WTC11 (cell line): ENCODE results near the gene KCNAB3.

Experiments
- ARID4B ChIP-seq: sonication (generic); formaldehyde crosslinking; IDR thresholded peaks from 2 replicates; pipeline ENCODE4 v1.8.0; 2023; ENCODE audit warnings: missing genetic modification reagents, mild to moderate bottlenecking, borderline replicate concordance
- ATF2 ChIP-seq: sonication (generic); formaldehyde crosslinking; IDR thresholded peaks from 2 replicates; pipeline ENCODE4 v1.8.1; 2022; ENCODE audit warnings: low read depth, missing genetic modification reagents, borderline replicate concordance
- ATF3 ChIP-seq: sonication (generic); formaldehyde crosslinking; conservative IDR thresholded peaks from 2 replicates; pipeline ENCODE4 v1.8.1; 2022; ENCODE audit warnings: mild to moderate bottlenecking, missing genetic modification reagents
- CREB1 ChIP-seq: sonication (generic); formaldehyde crosslinking; IDR thresholded peaks from 2 replicates; pipeline ENCODE4 v1.8.0; 2023; ENCODE audit warnings: mild to moderate bottlenecking, missing genetic modification reagents
- CTCF ChIP-seq: fragments of 200-600 bp; IDR thresholded peaks from 2 replicates; pipeline ENCODE4 v1.8.0; 2022; ENCODE audit warnings: antibody characterized with exemption
- GRHL2 ChIP-seq: fragments of 250-450 bp; sonication (Bioruptor Pico); IDR thresholded peaks from 2 replicates; pipeline ENCODE4 v1.8.0; 2022; ENCODE audit warnings: mild to moderate bottlenecking, moderate library complexity; ENCODE audit not compliant: insufficient replicate concordance, severe bottlenecking
- IRF1 ChIP-seq: sonication (generic); formaldehyde crosslinking; IDR thresholded peaks from 2 replicates; pipeline ENCODE4 v1.8.0; 2023; ENCODE audit warnings: missing genetic modification reagents
- JUN ChIP-seq: sonication (generic); formaldehyde crosslinking; IDR thresholded peaks from 2 replicates; pipeline ENCODE4 v1.8.0; 2023; ENCODE audit warnings: mild to moderate bottlenecking, missing genetic modification reagents
- NFE2L1 ChIP-seq: sonication (generic); formaldehyde crosslinking; IDR thresholded peaks from 2 replicates; pipeline ENCODE4 v1.8.1; 2023; ENCODE audit warnings: missing genetic modification reagents
- NR2C2 ChIP-seq: sonication (generic); formaldehyde crosslinking; IDR thresholded peaks from 2 replicates; pipeline ENCODE4 v1.8.0; 2022; ENCODE audit warnings: mild to moderate bottlenecking, missing genetic modification reagents
- SP1 ChIP-seq: sonication (generic); formaldehyde crosslinking; conservative IDR thresholded peaks from 2 replicates; pipeline ENCODE4 v1.8.1; 2022; ENCODE audit warnings: missing genetic modification reagents
- TEAD4 ChIP-seq: sonication (generic); formaldehyde crosslinking; IDR thresholded peaks from 2 replicates; pipeline ENCODE4 v1.8.0; 2022; ENCODE audit warnings: mild to moderate bottlenecking, missing genetic modification reagents
- ZBTB21 ChIP-seq: sonication (generic); formaldehyde crosslinking; IDR thresholded peaks from 2 replicates; pipeline ENCODE4 v1.8.1; 2023; ENCODE audit warnings: mild to moderate bottlenecking, missing genetic modification reagents, borderline replicate concordance
- ZNF512 ChIP-seq: sonication (generic); formaldehyde crosslinking; IDR thresholded peaks from 2 replicates; pipeline ENCODE4 v1.8.1; 2022; ENCODE audit warnings: missing genetic modification reagents, borderline replicate concordance

GRCh38 chr17:7903154-7904103 is 26.2 kb downstream of the KCNAB3 start:
- TF ChIP-seq ZNF512 (CRISPR knock-in tag), result no peak
- no peak for TF ChIP-seq JUN (CRISPR knock-in tag)
- no peak for TF ChIP-seq CTCF
- TF ChIP-seq SP1 (CRISPR knock-in tag), result no peak
- TF ChIP-seq CREB1 (CRISPR knock-in tag), result no peak
- TF ChIP-seq GRHL2, result no peak
- no peak for TF ChIP-seq ATF3
- TF ChIP-seq ATF2, result no peak
- TF ChIP-seq ZBTB21 (CRISPR knock-in tag), result no peak
- TF ChIP-seq ARID4B (CRISPR knock-in tag), result no peak
- no peak for TF ChIP-seq TEAD4 (CRISPR knock-in tag)
- no peak for TF ChIP-seq IRF1 (CRISPR knock-in tag)
- no peak for TF ChIP-seq NFE2L1
- TF ChIP-seq NR2C2 (CRISPR knock-in tag), result no peak
